HEK293 (cell line): Measurements from ENCODE around the gene TGFB2.

Experiments used
- CTCF ChIP-seq: fragments of 450-650 bp; formaldehyde crosslinking; IDR thresholded peaks from 2 replicates; pipeline ENCODE4 v1.5.1; 2016; ENCODE audit warnings: missing biosample characterization, missing genetic modification characterization
- HOXD13 ChIP-seq: sonication (generic); formaldehyde crosslinking; IDR thresholded peaks from 2 replicates; pipeline ENCODE4 v1.8.0; 2022; ENCODE audit warnings: missing genetic modification reagents, borderline replicate concordance
- KLF7 ChIP-seq: fragments of 450-650 bp; formaldehyde crosslinking; IDR thresholded peaks from 2 replicates; pipeline ENCODE4 v1.5.1; 2016; ENCODE audit warnings: missing biosample characterization, missing genetic modification characterization, borderline replicate concordance
- MYNN ChIP-seq: fragments of 450-650 bp; formaldehyde crosslinking; IDR thresholded peaks from 2 replicates; pipeline ENCODE4 v1.5.1; 2016; ENCODE audit warnings: missing biosample characterization, missing genetic modification characterization, borderline replicate concordance
- PBX3 ChIP-seq: sonication (generic); formaldehyde crosslinking; IDR thresholded peaks from 2 replicates; pipeline ENCODE4 v1.8.1; 2022; ENCODE audit warnings: mild to moderate bottlenecking, moderate library complexity, missing genetic modification reagents
- PRDM4 ChIP-seq: fragments of 450-650 bp; formaldehyde crosslinking; IDR thresholded peaks from 2 replicates; pipeline ENCODE4 v1.5.1; 2017; ENCODE audit warnings: missing biosample characterization, missing genetic modification characterization
- SCRT1 ChIP-seq: fragments of 450-650 bp; formaldehyde crosslinking; IDR thresholded peaks from 2 replicates; pipeline ENCODE4 v1.5.1; 2016; ENCODE audit warnings: missing biosample characterization, missing genetic modification characterization, borderline replicate concordance
- ZBTB11 ChIP-seq: fragments of 450-650 bp; formaldehyde crosslinking; conservative IDR thresholded peaks from 2 replicates; pipeline ENCODE4 v1.5.1; 2016; ENCODE audit warnings: low read depth, missing biosample characterization, missing genetic modification characterization
- ZBTB26 ChIP-seq: fragments of 450-650 bp; formaldehyde crosslinking; optimal IDR thresholded peaks from 2 replicates; pipeline ENCODE3; 2016; ENCODE audit warnings: missing biosample characterization, mild to moderate bottlenecking, missing genetic modification characterization
- ZBTB6 ChIP-seq: fragments of 450-650 bp; formaldehyde crosslinking; IDR thresholded peaks from 2 replicates; pipeline ENCODE4 v1.5.1; 2017; ENCODE audit warnings: missing biosample characterization, missing genetic modification characterization
- ZEB2 ChIP-seq: fragments of 450-650 bp; formaldehyde crosslinking; IDR thresholded peaks from 2 replicates; pipeline ENCODE4 v1.5.1; 2016; ENCODE audit warnings: missing biosample characterization, missing genetic modification characterization
- ZFHX2 ChIP-seq: fragments of 450-650 bp; formaldehyde crosslinking; conservative IDR thresholded peaks from 2 replicates; pipeline ENCODE4 v1.5.1; 2016; ENCODE audit warnings: missing biosample characterization, missing genetic modification characterization
- ZNF148 ChIP-seq: fragments of 450-650 bp; formaldehyde crosslinking; IDR thresholded peaks from 2 replicates; pipeline ENCODE4 v1.5.0; 2017; ENCODE audit warnings: missing biosample characterization, missing genetic modification characterization, borderline replicate concordance
- ZNF175 ChIP-seq: fragments of 450-650 bp; formaldehyde crosslinking; IDR thresholded peaks from 2 replicates; pipeline ENCODE4 v1.5.1; 2016; ENCODE audit warnings: missing biosample characterization, missing genetic modification characterization
- ZNF211 ChIP-seq: fragments of 450-650 bp; formaldehyde crosslinking; IDR thresholded peaks from 2 replicates; pipeline ENCODE4 v1.5.1; 2016; ENCODE audit warnings: low read depth, missing biosample characterization, missing genetic modification characterization
- ZNF280C ChIP-seq: fragments of 450-650 bp; formaldehyde crosslinking; IDR thresholded peaks from 2 replicates; pipeline ENCODE4 v1.5.1; 2016; ENCODE audit warnings: missing biosample characterization, missing genetic modification characterization
- ZNF37A ChIP-seq: fragments of 450-650 bp; IDR thresholded peaks from 2 replicates; pipeline ENCODE4 v1.5.1; 2018; ENCODE audit warnings: missing biosample characterization, missing genetic modification characterization
- ZNF548 ChIP-seq: fragments of 450-650 bp; formaldehyde crosslinking; IDR thresholded peaks from 2 replicates; pipeline ENCODE4 v1.5.1; 2016; ENCODE audit warnings: missing biosample characterization, missing genetic modification characterization
- ZNF549 ChIP-seq: fragments of 450-650 bp; IDR thresholded peaks from 2 replicates; pipeline ENCODE4 v1.5.1; 2018; ENCODE audit warnings: missing biosample characterization, missing genetic modification characterization, mild to moderate bottlenecking, inconsistent platforms, moderate library complexity
- ZNF596 ChIP-seq: fragments of 450-650 bp; IDR thresholded peaks from 2 replicates; pipeline ENCODE4 v1.5.0; 2018; ENCODE audit warnings: missing biosample characterization, mild to moderate bottlenecking, missing genetic modification characterization, moderate library complexity
- ZNF624 ChIP-seq: fragments of 450-650 bp; formaldehyde crosslinking; IDR thresholded peaks from 2 replicates; pipeline ENCODE4 v1.5.1; 2017; ENCODE audit warnings: missing biosample characterization, missing genetic modification characterization
- ZNF626 ChIP-seq: fragments of 450-650 bp; sonication (Bioruptor Pico); formaldehyde crosslinking; IDR thresholded peaks from 2 replicates; pipeline ENCODE4 v1.5.1; 2018; ENCODE audit warnings: missing biosample characterization, missing genetic modification characterization, inconsistent platforms
- ZNF677 ChIP-seq: fragments of 450-650 bp; IDR thresholded peaks from 2 replicates; pipeline ENCODE4 v1.5.0; 2018; ENCODE audit warnings: missing biosample characterization, mild to moderate bottlenecking, missing genetic modification characterization, moderate library complexity
- ZNF707 ChIP-seq: fragments of 450-650 bp; formaldehyde crosslinking; IDR thresholded peaks from 2 replicates; pipeline ENCODE4 v1.5.1; 2016; ENCODE audit warnings: missing biosample characterization, missing genetic modification characterization

Gene TGFB2

GRCh38 chr1:218377143-218377660 lies 32.1 kb downstream of the TGFB2 start (continued):
- TF ChIP-seq PRDM4 (tag by site-specific recombination) (no peak), HOXD13 (CRISPR knock-in tag) (peak; percentile 92), ZNF175 (tag by site-specific recombination) (no peak), ZBTB11 (tag by site-specific recombination) (no peak), SCRT1 (tag by site-specific recombination) (no peak), ZNF707 (tag by site-specific recombination) (no peak), ZNF626 (no peak), ZNF548 (tag by site-specific recombination) (no peak), ZNF211 (tag by site-specific recombination) (no peak), ZNF624 (tag by site-specific recombination) (no peak), ZBTB6 (tag by site-specific recombination) (no peak), ZNF37A (tag by site-specific recombination) (no peak), MYNN (tag by site-specific recombination) (no peak), KLF7 (tag by site-specific recombination) (no peak), ZNF596 (tag by site-specific recombination) (no peak), ZNF148 (tag by site-specific recombination) (no peak), ZEB2 (tag by site-specific recombination) (peak; percentile 92), ZNF677 (tag by site-specific recombination) (no peak), CTCF (tag by site-specific recombination) (no peak), PBX3 (CRISPR knock-in tag) (no peak), ZNF280C (no peak), ZBTB26 (tag by site-specific recombination) (peak; percentile 10), ZNF549 (tag by site-specific recombination) (no peak), ZFHX2 (no peak; the same call in 1 of the 2 replicates)
